Suppressor macrophage treated with lipopolysaccharide for 4 hours (primary cell): ENCODE results near the gene PTPRT.

Experiments used
- DNase-seq: peaks from one replicate; pipeline ENCODE4 v3.0.0-alpha.2; 2020

PTPRT gene

GRCh38 chr20:43189554-43190331, at the start of gene PTPRT:
PTPRT (minus strand) TSS chr20:43189906; CDS start chr20:43189733, 173 bp downstream.
- no peak for DNase-seq

GRCh38 chr20:43238833-43239232, 49.1 kb upstream of the PTPRT start:
- DNase-seq, result no peak

DNA sequence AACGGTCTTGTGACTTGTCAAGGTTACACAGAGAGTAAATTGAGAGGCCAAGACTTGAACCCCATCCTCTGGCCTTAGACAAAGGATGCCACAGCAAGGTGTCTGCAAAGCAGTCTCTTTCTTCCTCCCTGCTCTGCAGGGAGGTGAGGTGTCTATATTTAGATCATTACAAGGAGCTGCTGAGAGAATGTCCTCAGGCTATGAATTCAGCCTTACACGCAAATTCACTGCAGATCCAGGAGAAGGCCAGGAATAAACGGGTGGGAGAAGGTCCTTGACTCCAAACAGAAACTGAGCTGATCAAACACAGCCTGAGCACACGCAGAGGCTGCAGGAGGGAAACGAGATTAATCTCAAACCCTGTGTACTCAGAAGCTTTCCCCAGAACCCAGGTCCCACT, 48.6 kb upstream of the PTPRT start:
- no peak for DNase-seq

GRCh38 chr20:43237651-43238168, 48.0 kb upstream of the PTPRT start:
- DNase-seq, result no peak

- DNase-seq, result no peak
Observed at GRCh38 chr20:43235998-43236397, 46.3 kb upstream of the PTPRT start.

DNA sequence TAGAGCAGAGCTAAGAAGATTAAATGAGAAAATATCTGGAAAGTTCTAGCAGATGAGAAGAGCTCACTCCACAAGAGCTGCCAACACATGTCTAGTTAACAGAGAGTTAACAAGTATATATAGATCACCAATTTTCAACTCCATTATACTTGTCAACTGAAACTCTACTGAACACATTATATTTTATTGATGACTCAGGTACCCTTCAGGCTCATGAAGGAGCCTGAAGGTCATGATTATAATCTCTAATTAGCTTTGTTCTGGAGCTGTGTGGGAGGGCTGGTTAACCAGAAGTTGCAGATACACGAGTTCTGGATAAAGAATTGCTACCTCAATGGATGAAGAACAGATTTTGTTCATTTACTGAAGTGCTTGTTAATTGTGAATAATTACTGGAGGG, 42.1 kb upstream of the PTPRT start:
- no peak for DNase-seq

DNA sequence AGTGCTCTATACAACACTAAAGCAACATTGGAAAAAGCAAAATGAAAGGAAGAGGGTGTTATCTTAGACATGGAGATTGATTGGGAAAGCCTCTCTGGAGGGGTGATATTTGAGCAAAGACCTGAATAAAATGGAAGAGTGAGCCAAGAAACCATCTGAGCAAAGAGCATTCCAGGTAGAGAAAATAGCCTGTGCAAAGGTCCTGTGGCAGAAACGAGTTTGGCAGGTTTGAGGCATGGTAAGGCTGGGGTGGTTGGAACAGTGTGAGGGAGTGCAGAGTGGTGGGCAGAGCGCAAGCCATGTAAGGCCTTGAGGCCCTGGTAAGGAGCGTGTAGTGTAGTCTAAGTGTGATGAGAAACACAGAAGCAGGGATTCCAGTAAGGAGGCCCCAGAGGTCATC, 40.0 kb upstream of the PTPRT start:
- no peak for DNase-seq

GRCh38 chr20:43220612-43221011, 30.9 kb upstream of the PTPRT start:
- no peak for DNase-seq

GRCh38 chr20:43210901-43211300, 21.2 kb upstream of the PTPRT start:
- DNase-seq, result no peak

DNA sequence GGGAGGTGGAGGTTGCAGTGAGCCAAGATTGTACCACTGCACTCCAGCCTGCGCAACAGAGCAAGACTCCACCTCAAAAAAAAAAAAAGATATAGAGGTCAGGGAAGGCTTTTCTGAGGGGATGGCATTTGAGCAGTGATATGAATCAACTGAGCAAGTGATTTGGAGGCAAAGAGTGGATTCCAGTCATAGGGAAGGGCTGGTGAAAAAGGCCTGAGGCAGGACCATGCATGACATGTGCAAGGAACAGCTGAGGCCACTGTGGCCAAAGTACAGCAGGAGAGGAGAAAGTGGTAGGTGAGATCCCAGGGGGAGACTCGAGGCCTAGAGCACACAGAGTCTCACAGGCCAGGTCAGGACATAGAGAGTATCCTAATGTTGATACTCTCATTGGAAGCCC, 20.1 kb upstream of the PTPRT start:
- no peak for DNase-seq

DNA sequence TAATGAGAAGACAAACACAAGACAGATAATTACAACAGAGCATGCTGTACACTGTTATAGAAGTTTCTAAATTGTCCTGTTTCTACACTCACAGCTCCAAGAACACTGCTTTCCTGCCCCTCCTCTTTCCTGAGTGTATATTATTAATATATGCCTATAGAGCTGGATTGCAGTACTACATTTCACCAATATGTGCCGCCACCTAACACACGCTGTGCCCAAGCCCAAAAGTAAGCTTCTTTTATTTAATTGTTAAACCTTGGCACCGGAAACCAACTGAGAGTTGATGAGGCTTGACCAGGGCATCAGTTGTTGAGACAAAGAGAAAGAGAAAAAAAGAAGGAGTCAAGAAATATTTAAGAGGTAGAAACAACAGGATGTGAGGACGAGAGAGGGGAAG, 16.0 kb upstream of the PTPRT start:
- DNase-seq, result no peak

DNA sequence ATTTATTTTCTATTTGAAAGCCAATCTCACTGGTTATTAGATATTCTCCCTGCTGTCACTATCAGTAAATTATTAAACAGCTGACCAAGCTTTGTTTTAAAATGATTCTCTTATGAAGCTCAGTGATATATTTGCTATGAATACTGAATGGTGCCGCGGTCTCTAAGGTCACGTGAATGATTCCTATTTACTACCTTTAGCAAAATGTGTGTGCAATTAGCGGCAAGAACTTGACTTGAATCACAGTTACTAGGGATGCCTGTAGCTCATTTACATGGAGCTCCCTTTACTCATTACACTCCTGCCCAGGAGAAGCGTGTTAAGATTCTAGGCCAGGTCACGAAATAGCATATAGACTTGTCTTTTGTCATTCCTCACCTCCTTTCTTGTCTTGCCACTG, 12.4 kb upstream of the PTPRT start:
- DNase-seq, result no peak

DNA sequence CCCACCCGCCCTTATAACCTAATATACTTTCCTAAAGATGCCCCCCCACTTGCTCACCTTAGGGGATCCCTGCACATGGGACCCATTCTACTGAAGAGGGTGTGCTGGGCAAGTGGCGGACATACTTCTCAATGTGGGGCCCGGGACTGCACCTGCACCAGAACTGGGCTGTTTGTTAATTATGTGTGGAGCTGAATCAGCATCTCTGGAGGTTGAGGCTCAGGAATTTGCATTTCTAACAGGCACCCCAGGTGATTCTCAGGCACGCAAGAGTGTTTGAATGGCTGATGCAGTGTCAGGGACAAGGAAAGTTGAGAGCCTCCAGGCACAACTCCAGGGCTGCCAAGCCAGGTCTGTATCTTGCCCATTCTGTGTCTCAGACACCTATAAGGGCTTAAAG, 8.9 kb upstream of the PTPRT start:
- DNase-seq, result no peak

DNA sequence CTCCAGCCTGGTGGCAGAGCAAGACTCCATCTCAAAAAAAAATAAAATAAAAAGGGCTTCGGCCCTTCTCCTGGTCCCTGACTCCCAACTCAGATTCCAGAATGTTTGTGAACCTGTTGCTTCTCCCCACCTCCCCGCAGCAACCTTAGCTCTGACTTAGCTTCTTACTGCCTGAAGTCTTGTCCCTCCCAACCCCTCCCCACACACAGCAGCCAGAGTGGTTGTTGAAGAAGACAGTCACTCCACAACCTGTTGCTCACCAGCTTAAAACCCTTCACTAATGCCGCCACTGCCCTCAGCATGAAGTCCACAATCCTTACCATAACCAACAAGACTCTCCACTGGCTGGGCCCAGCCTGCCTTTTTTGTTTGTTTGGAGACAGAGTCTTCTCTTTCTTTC, 6.5 kb upstream of the PTPRT start:
- DNase-seq, result no peak

GRCh38 chr20:43194137-43194536, 4.4 kb upstream of the PTPRT start:
- DNase-seq, result no peak

- no peak for DNase-seq
Observed at GRCh38 chr20:43193443-43193842, 3.7 kb upstream of the PTPRT start.

GRCh38 chr20:43191946-43192863, 2.5 kb upstream of the PTPRT start:
- peak; percentile 12 for DNase-seq

GRCh38 chr20:43191143-43191542, 1.4 kb upstream of the PTPRT start:
- no peak for DNase-seq

- DNase-seq, result no peak
Observed at GRCh38 chr20:43190332-43190953, 737 bp upstream of the PTPRT start.

DNA sequence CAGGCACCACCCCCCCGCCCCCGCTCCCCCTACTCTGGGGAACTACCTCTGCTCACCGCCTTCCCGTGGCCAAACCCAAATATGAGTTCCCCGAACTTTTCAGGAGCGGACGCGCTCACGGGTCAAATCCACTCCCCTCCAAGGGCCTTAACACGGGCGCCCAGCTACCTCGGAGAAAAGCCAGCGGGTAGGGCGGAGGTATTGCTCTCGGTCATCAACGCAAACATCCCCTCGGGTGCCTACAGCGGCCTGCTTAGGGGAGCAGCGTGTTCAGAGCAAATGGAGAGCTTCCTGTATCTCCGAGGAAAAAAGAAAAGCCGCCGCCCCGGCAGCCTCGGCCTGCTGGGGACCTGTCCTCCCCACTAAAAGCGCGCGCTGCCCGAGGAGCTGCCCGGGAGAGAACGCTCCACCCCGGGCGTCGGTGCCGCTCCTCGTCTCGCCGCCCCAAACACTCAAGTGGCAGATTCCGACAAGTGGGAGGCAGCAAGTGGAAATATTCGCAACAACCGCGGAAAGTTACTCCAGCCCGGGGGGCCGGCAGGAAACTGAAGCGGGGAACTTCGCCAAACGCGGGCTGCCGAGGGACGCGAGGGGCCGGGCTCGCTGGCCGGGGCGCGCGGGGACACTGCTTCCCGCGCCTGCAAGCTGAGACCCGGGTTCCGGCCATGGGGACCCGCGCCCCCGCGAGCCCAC, 699 bp downstream of the PTPRT start:
- no peak for DNase-seq

DNA sequence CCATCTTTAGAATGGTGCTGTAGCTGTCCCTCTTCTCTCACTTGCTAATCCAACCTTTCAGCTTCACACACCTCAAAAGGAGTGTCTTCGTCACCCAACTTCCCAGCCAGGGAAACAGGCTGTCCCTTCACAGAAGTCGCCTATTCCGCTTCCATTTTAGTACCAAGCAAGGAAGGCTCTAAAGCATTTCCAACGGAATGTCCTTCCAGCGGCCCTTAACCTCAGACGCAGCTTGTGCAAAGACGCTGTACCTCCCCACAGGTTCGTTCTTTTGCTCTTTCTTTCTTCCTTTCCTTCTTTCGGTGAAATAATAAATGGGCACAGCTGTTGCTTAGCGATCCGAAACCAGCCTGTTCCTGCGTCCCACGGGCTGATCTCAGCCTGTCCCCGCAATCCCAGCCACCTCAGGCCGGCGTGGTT, 1.5 kb downstream of the PTPRT start:
- no peak for DNase-seq

DNA sequence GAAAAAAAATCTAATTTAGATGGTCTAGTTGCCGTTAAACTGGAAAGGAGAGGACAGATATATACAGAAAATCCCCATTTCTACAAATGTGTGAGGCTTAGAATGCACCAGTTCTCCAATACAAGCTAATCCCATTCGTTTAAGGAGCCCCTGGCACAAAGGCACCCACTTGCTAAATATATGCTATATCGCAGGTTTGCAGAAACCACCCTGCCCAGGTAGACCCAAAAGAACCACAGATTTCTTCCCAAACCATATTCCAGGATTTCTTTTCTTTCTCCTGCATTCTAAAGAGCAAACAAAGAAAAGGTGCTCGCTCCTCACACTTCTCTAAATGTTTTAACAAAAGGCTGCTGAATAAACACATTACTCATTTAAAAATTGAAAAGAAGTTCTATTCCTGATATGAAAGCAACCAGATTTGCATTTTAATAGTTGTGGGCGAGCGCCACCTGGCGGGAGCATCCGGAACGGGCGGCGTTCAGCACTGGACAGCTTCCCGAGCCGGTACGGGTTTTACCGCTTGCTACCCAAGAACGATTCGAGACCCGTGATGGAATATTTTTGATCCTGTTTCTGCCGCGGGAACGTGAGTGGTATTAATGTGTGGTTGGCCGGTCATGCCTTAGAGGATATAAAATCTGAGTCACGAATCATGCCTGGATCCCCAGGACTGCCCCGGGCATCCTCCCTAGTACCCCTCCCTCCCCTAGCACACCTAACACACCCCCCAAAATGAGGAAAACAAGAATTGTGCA, 2.1 kb downstream of the PTPRT start:
- peak; percentile 67 for DNase-seq
